Peyer's patch (tissue), 4 donors: ENCODE data around the gene PROM2.

Source experiments
- POLR2A ChIP-seq, 2 donors: fragments of 450-650 bp; IDR thresholded peaks; one replicate each; pipeline ENCODE4 v1.5.1; 2017; ENCODE audit warnings: antibody characterized with exemption in 2 of 2, mild to moderate bottlenecking in 2 of 2, moderate library complexity in 2 of 2
- TF ChIP-seq, protein P1 (sequence below), 6 experiments: fragments of 450-650 bp in 4 of 6; fragments of 200-600 bp in 2 of 6; sonication (generic) in 1 of 6; IDR thresholded peaks; one replicate each; pipeline ENCODE4 v1.5.1; 2017 to 2019; ENCODE audit warnings: antibody characterized with exemption in 6 of 6, mild to moderate bottlenecking in 3 of 6, moderate library complexity in 1 of 6

DNA sequence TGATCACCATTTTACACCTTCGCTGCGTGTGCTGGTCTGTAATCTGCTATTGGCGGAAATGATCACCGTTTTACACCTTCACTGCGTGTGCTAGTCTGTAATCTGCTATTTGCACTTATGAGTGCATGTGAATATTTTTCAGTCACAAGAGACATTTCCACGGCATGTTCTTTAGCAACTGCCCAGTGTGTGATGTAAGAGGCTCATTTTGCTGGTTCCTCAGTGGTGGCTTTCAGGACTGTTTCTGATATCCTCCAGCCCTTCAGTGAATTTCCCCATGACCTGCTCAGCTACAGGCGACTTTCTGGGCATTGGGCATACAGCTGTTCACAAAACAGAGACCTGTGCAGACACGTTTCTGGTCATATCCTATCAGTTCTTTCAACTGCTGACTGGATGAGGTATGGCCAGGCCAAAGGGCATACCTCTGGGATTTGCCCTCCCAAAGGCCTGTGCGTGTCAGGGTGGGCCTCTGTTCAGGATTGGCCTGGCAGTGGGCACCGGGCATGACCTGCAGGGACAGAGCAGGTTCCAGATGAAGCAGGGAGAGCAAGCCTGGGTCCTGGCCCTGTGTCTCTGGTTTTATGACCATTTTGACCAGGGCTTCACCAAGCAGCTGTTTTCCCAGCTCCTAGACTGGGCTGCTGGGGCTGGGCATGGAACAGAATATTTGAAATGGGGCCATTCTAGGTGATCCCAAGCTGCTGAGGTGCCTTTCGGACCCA lies 521 bp upstream of the PROM2 start:
- TF ChIP-seq, protein P1, sequence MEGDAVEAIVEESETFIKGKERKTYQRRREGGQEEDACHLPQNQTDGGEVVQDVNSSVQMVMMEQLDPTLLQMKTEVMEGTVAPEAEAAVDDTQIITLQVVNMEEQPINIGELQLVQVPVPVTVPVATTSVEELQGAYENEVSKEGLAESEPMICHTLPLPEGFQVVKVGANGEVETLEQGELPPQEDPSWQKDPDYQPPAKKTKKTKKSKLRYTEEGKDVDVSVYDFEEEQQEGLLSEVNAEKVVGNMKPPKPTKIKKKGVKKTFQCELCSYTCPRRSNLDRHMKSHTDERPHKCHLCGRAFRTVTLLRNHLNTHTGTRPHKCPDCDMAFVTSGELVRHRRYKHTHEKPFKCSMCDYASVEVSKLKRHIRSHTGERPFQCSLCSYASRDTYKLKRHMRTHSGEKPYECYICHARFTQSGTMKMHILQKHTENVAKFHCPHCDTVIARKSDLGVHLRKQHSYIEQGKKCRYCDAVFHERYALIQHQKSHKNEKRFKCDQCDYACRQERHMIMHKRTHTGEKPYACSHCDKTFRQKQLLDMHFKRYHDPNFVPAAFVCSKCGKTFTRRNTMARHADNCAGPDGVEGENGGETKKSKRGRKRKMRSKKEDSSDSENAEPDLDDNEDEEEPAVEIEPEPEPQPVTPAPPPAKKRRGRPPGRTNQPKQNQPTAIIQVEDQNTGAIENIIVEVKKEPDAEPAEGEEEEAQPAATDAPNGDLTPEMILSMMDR (IDR thresholded peaks at IDR 0.05) = no peak
- no peak for TF ChIP-seq POLR2A (IDR thresholded peaks at IDR 0.05)
